HL-60 (cell line): ENCODE measurements around the gene ANKRA2.

Source experiments
- DNase-seq, 2 experiments: peaks; one replicate each; pipeline ENCODE4 v3.0.0-alpha.2; 2010 to 2020; ENCODE audit warnings: low read depth in 1 of 2, low spot score in 1 of 2
- H3K27ac ChIP-seq: fragments of 250-450 bp; sonication (Bioruptor Pico); replicated peaks from 2 replicates; pipeline ENCODE4 v1.5.1; 2020; ENCODE audit warnings: mild to moderate bottlenecking, moderate library complexity
- H3K27me3 ChIP-seq: fragments of 250-450 bp; sonication (Bioruptor Pico); 2 replicates; pipeline ENCODE4 v1.5.1; 2021; ENCODE audit warnings: mild to moderate bottlenecking, moderate library complexity; ENCODE audit not compliant: insufficient read depth, poor library complexity, severe bottlenecking
- H3K4me3 ChIP-seq: replicated peaks from 2 replicates; pipeline ENCODE4 v1.5.1; 2011; ENCODE audit warnings: mild to moderate bottlenecking, control low read depth, low read length; ENCODE audit not compliant: insufficient read depth
- CTCF ChIP-seq: IDR thresholded peaks from one replicate; pipeline ENCODE4 v1.5.1; 2011; ENCODE audit warnings: low read length, control low read depth, inconsistent platforms; ENCODE audit not compliant: insufficient read depth
- GABPA ChIP-seq: IDR thresholded peaks from 2 replicates; pipeline ENCODE4 v1.6.1; 2012; ENCODE audit warnings: low read depth
- POLR2AphosphoS5 ChIP-seq: IDR thresholded peaks from 2 replicates; pipeline ENCODE4 v1.6.1; 2012; ENCODE audit warnings: low read depth
- REST ChIP-seq: IDR thresholded peaks from 2 replicates; pipeline ENCODE4 v1.6.1; 2012; ENCODE audit warnings: low read depth; ENCODE audit not compliant: insufficient replicate concordance
- SPI1 ChIP-seq: IDR thresholded peaks from 2 replicates; pipeline ENCODE4 v1.6.1; 2012; ENCODE audit warnings: low read depth, mild to moderate bottlenecking, borderline replicate concordance

The ANKRA2 gene

GRCh38 chr5:73522989-73523388 lies 42.5 kb downstream of the ANKRA2 start:
- no peak for DNase-seq
- TF ChIP-seq SPI1, result no peak
- TF ChIP-seq POLR2AphosphoS5, result no peak
- no peak for TF ChIP-seq REST
- TF ChIP-seq CTCF, result no peak
- no peak for TF ChIP-seq GABPA
- Histone ChIP-seq H3K4me3 (no peak overlapping the region), H3K27me3 (no peaks in the 10 kb centered on the region), H3K27ac (no peak overlapping the region)

GRCh38 chr5:73519531-73520283 lies 45.7 kb downstream of the ANKRA2 start:
- no peaks in the 10 kb centered on the region for H3K27me3 ChIP-seq
- TF ChIP-seq CTCF (peak; percentile 23), POLR2AphosphoS5 (no peak)
- peak in 1 of 2 experiments; percentile 58 for DNase-seq
- H3K4me3 ChIP-seq, result no peak overlapping the region
- no peak overlapping the region for H3K27ac ChIP-seq

- no peak for DNase-seq
- H3K4me3 ChIP-seq, result no peak overlapping the region
- no peak overlapping the region for H3K27ac ChIP-seq
- TF ChIP-seq CTCF, result no peak
- no peak for TF ChIP-seq SPI1
- no peak for TF ChIP-seq GABPA
- TF ChIP-seq POLR2AphosphoS5, result no peak
- TF ChIP-seq REST, result no peak
- H3K27me3 ChIP-seq, result no peaks in the 10 kb centered on the region
These were observed 50.2 kb downstream of the ANKRA2 start for GRCh38 chr5:73515232-73515631.

- H3K27ac ChIP-seq, result no peak overlapping the region
- no peak overlapping the region for H3K4me3 ChIP-seq
- no peaks in the 10 kb centered on the region for H3K27me3 ChIP-seq
- DNase-seq, result no peak
- TF ChIP-seq GABPA, result no peak
- TF ChIP-seq CTCF, result no peak
- TF ChIP-seq POLR2AphosphoS5, result no peak
- no peak for TF ChIP-seq REST
- no peak for TF ChIP-seq SPI1
These were observed 51.0 kb downstream of the ANKRA2 start for GRCh38 chr5:73514418-73514817.
